Suprapubic skin (tissue), 4 donors: Measurements from ENCODE around the gene CHID1. TPM values are rescaled to one million over a fixed set of nuclear protein-coding genes. Genes with fewer than 3 reads are reported as not detected.

Experiments
- DNase-seq, 2 donors: peaks; one replicate each; pipeline ENCODE4 v3.0.0-alpha.2; 2019; ENCODE audit warnings: low spot score in 2 of 2
- H3K27ac ChIP-seq: fragments of 200-600 bp; sonication (generic); one replicate; pipeline ENCODE4 v1.5.1; 2019
- H3K27me3 ChIP-seq: fragments of 200-600 bp; sonication (generic); one replicate; pipeline ENCODE4 v1.5.1; 2019
- H3K36me3 ChIP-seq: fragments of 200-600 bp; sonication (generic); one replicate; pipeline ENCODE4 v1.5.1; 2019
- H3K4me1 ChIP-seq: fragments of 200-600 bp; sonication (generic); one replicate; pipeline ENCODE4 v1.5.1; 2019
- H3K4me3 ChIP-seq: fragments of 200-600 bp; sonication (generic); one replicate; pipeline ENCODE4 v1.5.1; 2019; ENCODE audit warnings: mild to moderate bottlenecking
- H3K9me3 ChIP-seq: fragments of 200-600 bp; sonication (generic); one replicate; pipeline ENCODE4 v1.5.1; 2019
- CTCF ChIP-seq, 2 donors: fragments of 200-600 bp in 1 of 2; fragments of 450-650 bp in 1 of 2; sonication (generic) in 1 of 2; IDR thresholded peaks; one replicate each; pipeline ENCODE4 v1.5.1; 2016 to 2019; ENCODE audit warnings: antibody characterized with exemption in 2 of 2, mild to moderate bottlenecking in 1 of 2, moderate library complexity in 1 of 2
- EP300 ChIP-seq: sonication (generic); formaldehyde crosslinking; IDR thresholded peaks from one replicate; pipeline ENCODE4 v1.6.1; 2017; ENCODE audit warnings: antibody characterized with exemption
- POLR2A ChIP-seq, 2 donors: fragments of 450-650 bp; IDR thresholded peaks; one replicate each; pipeline ENCODE4 v1.6.1; 2017; ENCODE audit warnings: antibody characterized with exemption in 2 of 2, mild to moderate bottlenecking in 2 of 2, moderate library complexity in 2 of 2
- POLR2AphosphoS5 ChIP-seq, 3 donors: sonication (generic); formaldehyde crosslinking; IDR thresholded peaks; one replicate each; pipeline ENCODE4 v1.6.1; 2017; ENCODE audit warnings: antibody characterized with exemption in 3 of 3
- WGBS: methylation state at CpG from one replicate; pipeline ENCODE4 v1.1.5; 2018; 5-methylcytosine and 5-hydroxymethylcytosine counted together
- total RNA-seq, 4 donors: library from RNA; depleted of rRNA; stranded (reverse); fragments of >200 nt; gene quantifications; one replicate each; pipeline ENCODE4 v1.1.0, GENCODE V29; 2016

Gene CHID1
- total RNA-seq, 4 donors from 2014 or later, result 46.5 to 111 (median 66.2) TPM

GRCh38 chr11:831961-832528 is 78.6 kb downstream of the CHID1 start:
- WGBS, result 74% methylated on average over 5 of the region's 23 CpGs
- Histone ChIP-seq H3K9me3 (no peaks in the 10 kb centered on the region), H3K36me3 (peaks cover 10% of the 10 kb centered on the region), H3K27ac (no peak overlapping the region), H3K4me1 (peaks cover 83% of the 10 kb centered on the region), H3K27me3 (peaks cover 10% of the 10 kb centered on the region), H3K4me3 (peak overlapping the region; percentile 85)
- DNase-seq, result no peak
- no peak for TF ChIP-seq CTCF (IDR thresholded peaks at IDR 0.05)
- no peak for TF ChIP-seq EP300
- TF ChIP-seq POLR2AphosphoS5 (IDR thresholded peaks at IDR 0.05), result no peak
- TF ChIP-seq POLR2A (IDR thresholded peaks at IDR 0.05), result no peak

GRCh38 chr11:831118-831864 is 79.3 kb downstream of the CHID1 start:
- H3K27me3 ChIP-seq, result peaks cover 13% of the 10 kb centered on the region

GRCh38 chr11:830295-831117 is 80.1 kb downstream of the CHID1 start:
- peaks cover 90% of the 10 kb centered on the region for H3K4me1 ChIP-seq
- peaks cover under 1% of the 10 kb centered on the region for H3K36me3 ChIP-seq
- H3K27ac ChIP-seq, result no peak overlapping the region
- no peaks in the 10 kb centered on the region for H3K9me3 ChIP-seq
- 13% methylated on average over 25 of the region's 78 CpGs for WGBS
- no peak for DNase-seq
- TF ChIP-seq POLR2A (IDR thresholded peaks at IDR 0.05) (no peak), EP300 (no peak), CTCF (IDR thresholded peaks at IDR 0.05) (no peak), POLR2AphosphoS5 (IDR thresholded peaks at IDR 0.05) (no peak)
- peak overlapping the region; percentile 45 for H3K4me3 ChIP-seq
- peaks cover 13% of the 10 kb centered on the region for H3K27me3 ChIP-seq

More at GRCh38 chr11:831118-831864, 79.3 kb downstream of the CHID1 start:
- DNase-seq, result no peak
- Histone ChIP-seq H3K4me1 (peaks cover 86% of the 10 kb centered on the region), H3K27ac (no peak overlapping the region), H3K9me3 (no peaks in the 10 kb centered on the region), H3K36me3 (peaks cover 3% of the 10 kb centered on the region), H3K4me3 (peak overlapping the region; percentile 45)
- 59% methylated on average over 6 of the region's 31 CpGs for WGBS
- TF ChIP-seq EP300 (no peak), POLR2AphosphoS5 (IDR thresholded peaks at IDR 0.05) (no peak), CTCF (IDR thresholded peaks at IDR 0.05) (no peak), POLR2A (IDR thresholded peaks at IDR 0.05) (no peak)

DNA sequence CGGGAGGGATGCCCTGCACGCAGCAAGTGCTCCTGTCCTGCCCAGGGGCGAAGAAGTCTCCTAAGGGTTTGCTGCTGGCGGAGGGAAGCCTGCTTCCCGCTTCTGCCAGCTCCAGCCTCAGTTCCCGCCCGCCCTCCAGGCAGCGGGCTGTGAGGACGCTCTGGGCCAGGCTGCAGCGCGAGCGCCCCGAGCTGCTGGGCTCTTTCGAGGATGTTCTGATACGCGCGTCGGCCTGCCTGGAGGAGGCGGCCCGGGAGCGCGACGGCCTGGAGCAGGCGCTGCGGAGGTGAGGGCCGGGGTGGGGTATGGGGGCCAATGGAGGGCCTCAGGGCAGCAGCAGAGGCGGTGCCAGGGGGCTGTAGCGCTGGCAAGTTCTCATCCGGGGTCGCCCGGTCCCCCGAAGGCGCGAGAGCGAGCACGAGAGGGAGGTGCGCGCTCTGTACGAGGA is 80.7 kb downstream of the CHID1 start:
- Histone ChIP-seq H3K27ac (peak overlapping the region; percentile 43), H3K4me3 (peak overlapping the region; percentile 45), H3K9me3 (no peaks in the 10 kb centered on the region), H3K27me3 (peaks cover 13% of the 10 kb centered on the region), H3K36me3 (peaks cover 7% of the 10 kb centered on the region), H3K4me1 (peaks cover 90% of the 10 kb centered on the region)
- WGBS, result 0% methylated on average over 1 of the region's 39 CpGs
- DNase-seq, result no peak
- TF ChIP-seq POLR2AphosphoS5 (IDR thresholded peaks at IDR 0.05), result no peak
- TF ChIP-seq CTCF (IDR thresholded peaks at IDR 0.05), result no peak
- TF ChIP-seq POLR2A (IDR thresholded peaks at IDR 0.05), result no peak
- no peak for TF ChIP-seq EP300
